Epithelial cell of proximal tubule (primary cell): ENCODE results near the gene PIP4P1. TPM values are rescaled to one million over a fixed set of nuclear protein-coding genes. Genes with fewer than 3 reads are reported as not detected.
A peak's percentile ranks its signal among the peaks of the same experiment; 100 is the strongest.
"Not testable (repeated sequence)": the region's sequence is repeated elsewhere in the genome, so short reads cannot be mapped to it uniquely, and the experiment has no call there.

Source experiments
- DNase-seq: peaks from one replicate; pipeline ENCODE4 v3.0.0-alpha.2; 2011; ENCODE audit warnings: low read depth
- H3K4me3 ChIP-seq: 2 replicates; pipeline ENCODE4 v1.5.1; 2011; ENCODE audit warnings: low read depth, mild to moderate bottlenecking, low read length
- CTCF ChIP-seq: conservative IDR thresholded peaks from 2 replicates; pipeline ENCODE4 v1.5.1; 2012; ENCODE audit warnings: low read depth, mild to moderate bottlenecking, low read length
- total RNA-seq: library from RNA; depleted of rRNA; stranded (reverse); fragments of >200 nt; gene quantifications from 2 replicates; pipeline ENCODE4 v1.2.3, GENCODE V29; 2015

Gene PIP4P1
- 16.3 and 19.1 TPM in 2 replicates for total RNA-seq

GRCh38 chr14:20461225-20462141 is at the start of gene PIP4P1:
PIP4P1 (minus strand) TSS chr14:20461434; CDS start chr14:20461325, 109 bp downstream.
- TF ChIP-seq CTCF: no peak
- peak within 1 kb of the TSS; percentile 89 for H3K4me3 ChIP-seq
- DNase-seq: peak; percentile 100

- no peak for TF ChIP-seq CTCF
- H3K4me3 ChIP-seq: no peak overlapping the region
Observed at GRCh38 chr14:20508367-20508766, 47.1 kb upstream of the PIP4P1 start.

GRCh38 chr14:20507537-20507936 is 46.3 kb upstream of the PIP4P1 start:
- H3K4me3 ChIP-seq, DNase-seq: not testable (repeated sequence)

More at GRCh38 chr14:20508367-20508766, 47.1 kb upstream of the PIP4P1 start:
- no peak for DNase-seq

- H3K4me3 ChIP-seq, DNase-seq: not testable (repeated sequence)
Observed at GRCh38 chr14:20506752-20507151, 45.5 kb upstream of the PIP4P1 start.

- not testable (repeated sequence) for DNase-seq, H3K4me3 ChIP-seq
Observed at GRCh38 chr14:20506276-20506675, 45.0 kb upstream of the PIP4P1 start.

GRCh38 chr14:20503898-20504297 is 42.7 kb upstream of the PIP4P1 start:
- no peak overlapping the region for H3K4me3 ChIP-seq
- no peak for DNase-seq
- TF ChIP-seq CTCF: no peak

- DNase-seq: no peak
- no peak overlapping the region for H3K4me3 ChIP-seq
- no peak for TF ChIP-seq CTCF
Observed at GRCh38 chr14:20501346-20501745, 40.1 kb upstream of the PIP4P1 start.

- H3K4me3 ChIP-seq: no peak overlapping the region
- DNase-seq: no peak
- no peak for TF ChIP-seq CTCF
Observed at GRCh38 chr14:20499881-20500280, 38.6 kb upstream of the PIP4P1 start.
